ENCODE measurements around the gene GLS2.
A peak's percentile ranks its signal among the peaks of the same experiment; 100 is the strongest.
"Not testable (repeated sequence)": the region's sequence is repeated elsewhere in the genome, so short reads cannot be mapped to it uniquely, and the experiment has no call there.

The GLS2 gene

GRCh38 chr12:56493409-56494105 lies 5.6 kb upstream of the GLS2 start:
- not testable (repeated sequence) for DNase-seq (ENCODE audit: low read depth)

GRCh38 chr12:56490360-56490759 lies 2.4 kb upstream of the GLS2 start:
- DNase-seq (ENCODE audit: low read depth): no peak

GRCh38 chr12:56487448-56488040 lies 417 bp downstream of the GLS2 start:
- no peak for DNase-seq (ENCODE audit: low read depth)

- DNase-seq (ENCODE audit: low read depth): no peak
Measured at GRCh38 chr12:56486694-56487093, 1.3 kb downstream of the GLS2 start.

- DNase-seq (ENCODE audit: low read depth): no peak
Measured at GRCh38 chr12:56484566-56484965, 3.4 kb downstream of the GLS2 start.

- DNase-seq (ENCODE audit: low read depth): no peak
Measured at GRCh38 chr12:56479625-56480024, 8.3 kb downstream of the GLS2 start.

- no peak for DNase-seq (ENCODE audit: low read depth)
Measured at GRCh38 chr12:56477521-56478225, 10.3 kb downstream of the GLS2 start.

GRCh38 chr12:56476972-56477432 lies 11.0 kb downstream of the GLS2 start:
- DNase-seq (ENCODE audit: low read depth): no peak

- DNase-seq (ENCODE audit: low read depth): no peak
Measured at GRCh38 chr12:56476143-56476542, 11.8 kb downstream of the GLS2 start.

- DNase-seq (ENCODE audit: low read depth): no peak
Measured at GRCh38 chr12:56474389-56474788, 13.6 kb downstream of the GLS2 start.

GRCh38 chr12:56469007-56469930 lies 18.7 kb downstream of the GLS2 start:
- DNase-seq (ENCODE audit: low read depth): no peak

- peak; percentile 60 for DNase-seq (ENCODE audit: low read depth)
Measured at GRCh38 chr12:56468216-56469006, 19.6 kb downstream of the GLS2 start, which contains the start of gene SPRYD4. Gene SPRYD4, plus strand, starts transcription at chr12:56468578. Its CDS starts 14 bp downstream, at chr12:56468592.

- no peak for DNase-seq (ENCODE audit: low read depth)
Measured at GRCh38 chr12:56462565-56462964, 25.4 kb downstream of the GLS2 start.

- peak; percentile 35 for DNase-seq (ENCODE audit: low read depth)
Measured at GRCh38 chr12:56461235-56462159, 26.5 kb downstream of the GLS2 start.

GRCh38 chr12:56457817-56458216 lies 30.1 kb downstream of the GLS2 start:
- DNase-seq (ENCODE audit: low read depth): no peak

- DNase-seq (ENCODE audit: low read depth): no peak
Measured at GRCh38 chr12:56454557-56454956, 33.4 kb downstream of the GLS2 start, which contains the start of gene MIP. Gene MIP, minus strand, starts transcription at chr12:56454657. Its CDS starts 44 bp downstream, at chr12:56454613.

GRCh38 chr12:56451147-56451546 lies 36.8 kb downstream of the GLS2 start:
- no peak for DNase-seq (ENCODE audit: low read depth)

- no peak for DNase-seq (ENCODE audit: low read depth)
Measured at GRCh38 chr12:56450241-56450640, 37.7 kb downstream of the GLS2 start.

GRCh38 chr12:56449622-56449984 lies 38.4 kb downstream of the GLS2 start:
- no peak for DNase-seq (ENCODE audit: low read depth)

Data from HS-5 (cell line).